Parathyroid adenoma (tissue), 2 donors: ENCODE measurements around the gene NRXN3.

ENCODE experiments used
- H2AFZ ChIP-seq: fragments of 300-600 bp; sonication (generic); one replicate; pipeline ENCODE4 v1.7.0; 2017; ENCODE audit warnings: antibody characterized with exemption, mild to moderate bottlenecking
- H3K27ac ChIP-seq: fragments of 300-600 bp; sonication (generic); one replicate; pipeline ENCODE4 v1.7.0; 2017
- H3K27me3 ChIP-seq: fragments of 300-600 bp; sonication (generic); one replicate; pipeline ENCODE4 v1.7.0; 2017; ENCODE audit warnings: low read length; ENCODE audit not compliant: control insufficient read depth, insufficient read depth
- H3K36me3 ChIP-seq: fragments of 300-600 bp; sonication (generic); one replicate; pipeline ENCODE4 v1.7.0; 2017; ENCODE audit warnings: low read length; ENCODE audit not compliant: control insufficient read depth, insufficient read depth
- H3K4me1 ChIP-seq: fragments of 300-600 bp; sonication (generic); one replicate; pipeline ENCODE4 v1.7.0; 2017; ENCODE audit warnings: control low read depth
- H3K4me2 ChIP-seq: fragments of 300-600 bp; sonication (generic); one replicate; pipeline ENCODE4 v1.7.0; 2017; ENCODE audit warnings: low read length
- H3K4me3 ChIP-seq: fragments of 300-600 bp; sonication (generic); one replicate; pipeline ENCODE4 v1.7.0; 2017; ENCODE audit warnings: low read depth, low read length
- H3K79me2 ChIP-seq: fragments of 300-600 bp; sonication (generic); one replicate; pipeline ENCODE4 v1.7.0; 2017; ENCODE audit warnings: control low read depth
- H3K9ac ChIP-seq: fragments of 300-600 bp; sonication (generic); one replicate; pipeline ENCODE4 v1.7.0; 2017; ENCODE audit warnings: mild to moderate bottlenecking
- H3K9me3 ChIP-seq: fragments of 300-600 bp; sonication (generic); one replicate; pipeline ENCODE4 v1.7.0; 2017; ENCODE audit warnings: low read length; ENCODE audit not compliant: control insufficient read depth
- TF ChIP-seq, protein P1 (sequence below): fragments of 300-600 bp; sonication (generic); IDR thresholded peaks from one replicate; pipeline ENCODE4 v1.7.0; 2017; ENCODE audit warnings: antibody characterized with exemption, mild to moderate bottlenecking
- donor health status: primary hyperparathyroidism.

Gene NRXN3

DNA sequence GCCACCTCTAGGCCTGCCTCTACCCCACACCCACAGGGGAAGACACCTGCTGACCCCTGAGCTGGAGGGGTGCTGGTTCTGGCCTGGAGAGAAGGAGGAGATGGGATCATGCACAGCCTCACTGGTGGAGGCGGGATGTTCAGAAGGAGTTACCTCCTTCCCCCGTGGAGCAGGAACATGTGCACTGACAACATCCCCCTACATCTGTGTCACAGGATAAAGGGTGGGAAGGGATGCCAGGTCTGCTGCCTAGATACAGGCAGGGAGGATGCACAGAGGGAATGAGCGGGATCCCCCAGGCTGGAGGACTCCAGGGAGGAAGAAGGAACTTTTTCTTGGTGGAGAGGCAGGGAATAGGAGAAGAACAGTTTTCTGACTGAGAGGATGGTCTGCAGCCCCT lies 8.8 kb downstream of the NRXN3 start:
- H3K4me2 ChIP-seq: no peak overlapping the region
- H3K4me3 ChIP-seq: no peak overlapping the region
- TF ChIP-seq, protein P1, sequence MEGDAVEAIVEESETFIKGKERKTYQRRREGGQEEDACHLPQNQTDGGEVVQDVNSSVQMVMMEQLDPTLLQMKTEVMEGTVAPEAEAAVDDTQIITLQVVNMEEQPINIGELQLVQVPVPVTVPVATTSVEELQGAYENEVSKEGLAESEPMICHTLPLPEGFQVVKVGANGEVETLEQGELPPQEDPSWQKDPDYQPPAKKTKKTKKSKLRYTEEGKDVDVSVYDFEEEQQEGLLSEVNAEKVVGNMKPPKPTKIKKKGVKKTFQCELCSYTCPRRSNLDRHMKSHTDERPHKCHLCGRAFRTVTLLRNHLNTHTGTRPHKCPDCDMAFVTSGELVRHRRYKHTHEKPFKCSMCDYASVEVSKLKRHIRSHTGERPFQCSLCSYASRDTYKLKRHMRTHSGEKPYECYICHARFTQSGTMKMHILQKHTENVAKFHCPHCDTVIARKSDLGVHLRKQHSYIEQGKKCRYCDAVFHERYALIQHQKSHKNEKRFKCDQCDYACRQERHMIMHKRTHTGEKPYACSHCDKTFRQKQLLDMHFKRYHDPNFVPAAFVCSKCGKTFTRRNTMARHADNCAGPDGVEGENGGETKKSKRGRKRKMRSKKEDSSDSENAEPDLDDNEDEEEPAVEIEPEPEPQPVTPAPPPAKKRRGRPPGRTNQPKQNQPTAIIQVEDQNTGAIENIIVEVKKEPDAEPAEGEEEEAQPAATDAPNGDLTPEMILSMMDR: no peak
- no peak overlapping the region for H3K27ac ChIP-seq
- no peaks in the 10 kb centered on the region for H3K4me1 ChIP-seq
- H3K9ac ChIP-seq: no peak overlapping the region
- H3K36me3 ChIP-seq: no peaks in the 10 kb centered on the region
- H3K27me3 ChIP-seq: no peaks in the 10 kb centered on the region
- H3K9me3 ChIP-seq: no peaks in the 10 kb centered on the region
- H3K79me2 ChIP-seq: no peaks in the 10 kb centered on the region
- no peak overlapping the region for H2AFZ ChIP-seq

DNA sequence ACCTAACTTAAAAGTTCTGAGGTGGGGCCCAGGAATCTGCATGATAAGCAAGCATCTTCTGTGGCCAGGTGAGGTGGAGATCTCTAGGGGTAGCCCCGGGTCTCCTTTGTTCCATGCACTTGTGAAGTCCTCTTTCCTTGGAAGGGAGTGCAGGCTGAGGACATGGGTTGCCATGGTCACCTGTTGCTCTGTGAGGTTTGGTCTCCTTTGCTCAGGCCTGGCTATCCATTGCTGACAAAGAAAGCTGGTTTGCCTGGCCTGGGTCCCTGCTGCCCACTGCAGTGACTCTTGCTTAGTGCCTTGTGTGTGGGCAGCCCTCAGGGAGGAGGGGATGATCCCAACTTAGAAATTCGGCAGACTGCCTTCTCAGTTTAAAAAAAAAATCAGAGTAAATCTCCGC lies 11.1 kb downstream of the NRXN3 start:
- TF ChIP-seq, protein P1: no peak
- Histone ChIP-seq H3K9ac (no peak overlapping the region), H3K27me3 (no peaks in the 10 kb centered on the region), H2AFZ (no peak overlapping the region), H3K36me3 (no peaks in the 10 kb centered on the region), H3K9me3 (no peaks in the 10 kb centered on the region), H3K79me2 (no peaks in the 10 kb centered on the region), H3K4me1 (no peaks in the 10 kb centered on the region), H3K4me3 (no peak overlapping the region), H3K27ac (no peak overlapping the region), H3K4me2 (no peak overlapping the region)

DNA sequence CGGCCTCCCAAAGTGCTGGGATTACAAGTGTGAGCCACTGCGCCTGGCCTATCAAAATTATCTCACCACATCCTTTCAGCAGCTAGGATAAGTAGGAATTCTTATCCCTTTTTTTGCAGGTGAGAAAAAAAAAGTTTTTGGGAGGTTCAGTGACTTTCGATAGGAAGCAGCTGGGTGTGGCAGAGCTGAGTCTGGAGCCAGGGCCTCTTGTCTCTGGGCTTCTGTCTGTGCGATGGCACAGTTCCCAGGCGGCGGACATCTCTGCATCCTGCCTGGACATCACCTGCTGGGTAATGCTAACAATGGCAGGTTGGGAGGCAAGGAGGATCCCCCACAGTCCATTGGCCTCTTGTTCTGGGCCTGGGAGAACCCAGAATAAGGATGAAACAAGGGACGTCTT lies 12.5 kb downstream of the NRXN3 start:
- no peak overlapping the region for H3K27ac ChIP-seq
- no peak overlapping the region for H2AFZ ChIP-seq
- no peaks in the 10 kb centered on the region for H3K4me1 ChIP-seq
- H3K4me2 ChIP-seq: no peak overlapping the region
- no peaks in the 10 kb centered on the region for H3K27me3 ChIP-seq
- no peak overlapping the region for H3K4me3 ChIP-seq
- H3K36me3 ChIP-seq: no peaks in the 10 kb centered on the region
- no peak overlapping the region for H3K9ac ChIP-seq
- H3K79me2 ChIP-seq: no peaks in the 10 kb centered on the region
- no peaks in the 10 kb centered on the region for H3K9me3 ChIP-seq
- TF ChIP-seq, protein P1: no peak

DNA sequence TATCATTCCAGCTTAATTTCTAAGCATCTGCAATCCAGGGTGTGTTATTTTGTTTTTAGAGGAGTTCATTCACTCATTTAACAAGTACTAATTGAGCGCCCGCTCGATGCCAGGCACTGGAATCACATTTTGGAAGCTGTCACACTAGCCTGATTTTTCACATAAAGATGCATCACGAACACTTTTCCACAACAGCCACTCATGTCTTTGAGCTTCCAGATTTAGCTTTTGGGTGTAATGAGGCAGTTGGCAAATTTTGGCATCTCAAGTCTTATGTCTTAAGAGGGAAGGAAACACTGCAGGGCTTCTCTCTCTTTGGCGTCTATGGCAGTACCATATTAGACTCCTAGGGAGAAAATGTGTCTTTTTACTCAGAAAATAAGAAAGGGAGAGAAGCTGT lies 14.0 kb downstream of the NRXN3 start:
- H3K36me3 ChIP-seq: no peaks in the 10 kb centered on the region
- H3K4me1 ChIP-seq: no peaks in the 10 kb centered on the region
- H3K4me3 ChIP-seq: no peak overlapping the region
- no peak overlapping the region for H2AFZ ChIP-seq
- H3K9ac ChIP-seq: no peak overlapping the region
- no peaks in the 10 kb centered on the region for H3K9me3 ChIP-seq
- no peaks in the 10 kb centered on the region for H3K27me3 ChIP-seq
- H3K79me2 ChIP-seq: no peaks in the 10 kb centered on the region
- H3K4me2 ChIP-seq: no peak overlapping the region
- H3K27ac ChIP-seq: no peak overlapping the region
- TF ChIP-seq, protein P1: no peak

DNA sequence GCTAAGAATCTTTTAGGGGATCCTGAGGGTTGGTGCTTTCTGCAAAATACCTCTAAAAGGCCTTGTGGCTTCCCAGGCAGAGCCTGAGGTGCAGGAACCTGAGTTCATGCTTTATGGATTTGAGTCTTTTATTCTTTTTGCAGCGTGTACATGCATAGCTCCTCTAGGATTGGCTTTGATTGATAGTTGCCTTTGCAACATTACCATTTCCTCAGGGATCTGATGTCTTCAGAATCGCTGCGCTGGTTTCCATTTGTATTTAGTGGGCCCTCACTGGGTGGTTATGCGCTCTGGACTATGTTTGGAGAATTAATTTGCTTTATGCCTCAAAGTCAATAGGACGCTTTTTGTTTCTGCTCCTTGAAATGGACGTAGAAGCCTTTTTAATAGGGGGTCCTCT lies 16.1 kb downstream of the NRXN3 start:
- H3K27me3 ChIP-seq: no peaks in the 10 kb centered on the region
- no peak overlapping the region for H2AFZ ChIP-seq
- H3K9ac ChIP-seq: no peak overlapping the region
- H3K79me2 ChIP-seq: no peaks in the 10 kb centered on the region
- TF ChIP-seq, protein P1: no peak
- H3K4me1 ChIP-seq: no peaks in the 10 kb centered on the region
- H3K9me3 ChIP-seq: no peaks in the 10 kb centered on the region
- no peak overlapping the region for H3K4me3 ChIP-seq
- no peaks in the 10 kb centered on the region for H3K36me3 ChIP-seq
- H3K27ac ChIP-seq: no peak overlapping the region
- no peak overlapping the region for H3K4me2 ChIP-seq
